Effector CD8-positive, alpha-beta T cell (primary cell): ENCODE results near the gene MED12L.

Source experiments
- DNase-seq: peaks from one replicate; lab custom pipeline; 2025; lab: John Stamatoyannopoulos, UW

MED12L gene

DNA sequence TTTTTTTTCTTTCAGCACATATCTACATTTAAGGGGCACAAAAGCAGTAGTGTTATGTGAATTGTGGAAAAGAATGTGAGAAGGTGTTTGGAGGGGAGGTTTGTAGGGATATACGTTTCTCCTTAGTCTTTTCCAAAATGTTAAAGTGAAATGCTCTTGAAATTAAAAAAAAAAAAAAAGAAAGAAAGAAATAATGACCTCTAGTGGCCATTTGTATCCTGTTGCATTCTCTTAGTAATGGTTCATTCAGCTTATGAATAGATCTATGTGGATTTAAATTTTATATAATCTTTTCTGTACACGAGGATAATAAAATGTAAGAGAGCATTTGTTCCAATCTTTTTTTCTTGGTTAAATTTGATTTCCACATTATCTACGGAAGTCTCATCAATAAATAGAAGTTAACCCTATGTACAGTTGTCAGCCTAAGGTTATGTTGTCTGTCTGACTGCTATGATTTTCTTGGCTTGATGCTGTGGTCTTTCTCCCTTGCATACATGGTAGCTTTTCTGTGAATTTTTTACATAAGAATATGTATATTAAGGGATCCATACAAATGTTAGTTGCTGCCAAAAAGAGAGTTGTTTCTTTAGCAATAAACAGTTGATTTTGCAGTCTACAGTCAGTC is 242.2 kb downstream of the MED12L start:
- no peak for DNase-seq

DNA sequence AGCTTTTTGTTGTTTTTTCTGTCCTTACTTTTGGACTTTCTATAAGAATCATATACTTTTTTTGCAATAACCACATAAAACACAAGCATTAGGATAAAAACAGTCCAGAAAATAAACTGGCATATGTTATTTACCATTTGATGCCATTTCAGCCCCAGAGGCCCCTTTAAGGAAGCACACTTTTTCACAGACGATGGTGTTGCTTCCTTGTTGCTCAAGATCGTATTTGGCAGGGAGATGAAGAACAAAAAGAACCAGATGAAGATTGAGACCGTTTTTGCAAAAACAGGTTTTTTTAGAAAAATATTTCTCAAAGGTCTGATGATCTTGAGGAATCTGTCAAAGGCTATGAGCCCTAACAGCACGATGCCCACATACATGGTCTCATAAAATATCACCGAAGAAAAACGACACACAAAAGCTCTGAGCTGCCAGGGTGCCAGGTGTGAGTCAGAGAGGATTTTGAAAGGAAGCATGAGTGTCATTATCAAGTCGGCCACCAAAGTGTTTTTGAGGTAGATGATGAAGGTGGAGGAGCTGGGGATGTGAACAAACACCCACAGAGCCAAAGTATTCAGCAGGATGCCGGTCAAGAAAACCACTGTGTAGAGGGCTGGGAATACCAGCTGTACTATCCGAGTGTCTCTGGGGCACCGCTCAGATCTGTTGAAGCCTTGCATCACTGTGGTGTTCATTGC is 243.0 kb downstream of the MED12L start:
- DNase-seq = no peak

DNA sequence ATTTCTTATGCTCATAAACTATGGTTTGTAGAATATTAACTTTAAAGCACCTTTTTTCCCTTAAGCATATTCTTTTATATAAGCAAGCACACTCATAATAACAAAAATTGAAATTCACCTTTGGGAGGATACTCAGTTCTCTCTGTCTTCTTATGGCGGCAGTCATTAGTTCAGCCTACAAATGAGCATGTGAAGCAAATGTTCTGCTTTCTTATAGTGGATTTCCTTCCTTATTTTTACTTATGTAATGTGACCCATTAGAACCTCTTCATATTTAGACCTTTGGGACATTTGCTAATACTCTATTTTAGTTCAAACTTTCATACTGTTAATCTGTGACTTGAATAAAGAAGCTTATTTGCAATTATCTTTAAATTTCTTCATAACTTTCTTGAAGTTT is 243.9 kb downstream of the MED12L start, which contains the start of gene P2RY13:
Gene P2RY13, minus strand, starts transcription at position 187 of the 400 bp plus-strand sequence. Its CDS starts 21 bp downstream, at position 166.
- no peak for DNase-seq

DNA sequence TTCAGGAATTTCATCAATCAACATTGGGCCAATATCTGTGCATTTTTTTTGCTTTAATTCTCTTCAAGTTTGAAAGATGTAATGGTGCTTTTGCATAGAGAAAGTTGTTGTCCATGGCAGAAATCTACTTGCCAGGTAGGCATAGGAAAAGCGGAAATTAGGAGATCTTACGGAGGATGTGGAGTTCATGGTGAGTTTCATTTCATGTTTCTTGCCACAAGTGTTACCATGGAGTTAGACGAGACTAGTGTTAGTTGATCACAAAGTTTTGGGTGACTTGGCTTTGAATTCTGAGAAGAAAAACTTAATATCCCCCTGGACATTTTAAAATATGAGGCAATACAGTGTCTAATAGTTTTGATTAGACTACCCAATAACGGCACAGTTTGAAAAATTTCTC is 244.9 kb downstream of the MED12L start:
- DNase-seq = no peak

DNA sequence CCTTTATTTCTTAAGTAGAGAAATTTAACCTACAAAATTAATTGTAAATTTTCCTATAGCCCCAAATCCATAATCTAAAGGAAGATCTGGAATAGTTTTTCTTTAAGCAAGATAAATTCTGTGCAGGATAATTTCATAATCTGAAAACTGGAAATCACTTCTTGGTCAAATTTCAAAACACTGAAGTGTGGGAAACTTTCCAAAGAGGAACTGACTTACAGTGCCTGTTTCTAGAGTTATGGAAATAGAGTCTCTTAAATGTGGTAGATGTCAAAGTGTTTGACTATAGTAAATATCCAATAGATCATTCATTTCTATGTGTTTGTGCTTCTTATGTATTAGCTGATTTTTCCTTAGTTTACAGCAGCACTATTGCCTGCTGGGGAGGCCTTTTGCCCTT is 245.4 kb downstream of the MED12L start:
- DNase-seq = no peak

DNA sequence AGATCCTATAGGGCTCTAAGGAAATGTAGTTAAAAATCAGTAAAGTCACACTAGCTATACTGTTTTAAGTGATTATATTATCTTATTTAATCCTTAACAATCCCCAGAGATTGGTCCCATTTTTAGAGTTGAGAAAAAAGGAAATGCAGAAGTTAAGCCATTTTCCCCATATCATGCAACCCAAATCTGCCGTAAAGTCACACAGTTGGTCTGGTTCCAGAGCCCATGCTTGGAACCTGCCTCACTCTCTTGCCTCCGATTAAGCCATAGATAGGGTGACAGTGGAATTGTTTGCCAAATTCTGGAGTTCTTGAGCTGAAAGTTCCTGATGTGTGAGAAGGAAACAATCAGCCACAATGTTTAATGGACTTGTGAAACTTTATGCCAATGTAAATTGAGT is 246.2 kb downstream of the MED12L start:
- no peak for DNase-seq

DNA sequence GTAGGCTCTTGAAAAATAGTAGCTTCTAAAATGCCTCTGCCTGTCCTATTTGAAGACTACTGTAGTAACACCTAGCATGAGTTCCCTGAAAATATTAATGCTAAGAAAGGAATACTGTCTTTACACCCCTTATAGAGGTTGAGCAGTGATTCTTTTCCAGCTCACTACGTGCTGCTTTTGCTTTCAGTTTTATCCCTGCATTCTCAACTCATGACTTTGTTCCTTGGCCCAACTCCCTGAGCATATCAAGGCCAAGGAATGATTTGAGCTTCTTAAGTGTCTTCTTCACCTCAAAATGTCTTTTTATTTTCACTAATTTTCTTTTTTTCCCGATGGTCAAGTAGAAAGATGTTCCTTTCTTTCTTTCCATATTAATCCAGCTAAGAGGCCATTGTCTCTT is 260.4 kb downstream of the MED12L start:
- DNase-seq = no peak

DNA sequence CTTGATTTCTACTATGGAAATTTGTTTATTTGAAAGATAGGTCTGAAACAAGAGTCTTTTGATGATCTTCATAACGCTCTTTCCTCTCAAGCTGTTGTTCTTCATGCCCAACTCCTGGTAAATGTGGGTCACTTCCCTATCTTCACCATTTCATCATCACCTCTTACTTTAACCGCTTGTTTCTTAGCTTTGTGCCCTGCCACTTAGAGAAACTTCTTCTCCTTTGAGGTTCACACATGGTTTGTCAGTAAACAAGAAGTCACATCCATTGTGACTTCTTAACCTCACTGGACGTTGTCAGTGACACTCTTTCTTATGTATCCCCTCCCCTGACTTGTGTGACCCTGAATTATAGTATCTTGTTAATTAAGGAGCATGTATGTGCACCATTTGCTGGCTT is 260.8 kb downstream of the MED12L start:
- DNase-seq = no peak

DNA sequence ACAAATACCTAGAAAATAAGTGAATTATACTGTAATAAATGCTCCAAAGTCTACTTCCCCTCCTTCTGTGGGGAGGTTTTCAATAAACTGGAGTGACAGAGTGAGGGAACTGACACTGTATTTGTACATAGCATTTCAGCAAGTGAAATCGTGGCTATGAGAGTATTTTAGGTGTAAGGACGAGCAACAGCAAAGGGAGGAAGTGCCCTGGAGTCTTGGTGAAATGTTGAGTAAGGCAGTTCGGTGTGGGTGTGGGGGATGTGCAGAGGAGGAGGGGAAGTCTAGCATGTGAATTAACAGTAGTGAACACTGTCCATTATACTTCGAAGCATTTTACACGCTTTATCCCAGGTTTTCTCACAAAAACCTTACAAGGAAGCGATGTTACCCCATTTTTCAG is 262.0 kb downstream of the MED12L start:
- DNase-seq = no peak

DNA sequence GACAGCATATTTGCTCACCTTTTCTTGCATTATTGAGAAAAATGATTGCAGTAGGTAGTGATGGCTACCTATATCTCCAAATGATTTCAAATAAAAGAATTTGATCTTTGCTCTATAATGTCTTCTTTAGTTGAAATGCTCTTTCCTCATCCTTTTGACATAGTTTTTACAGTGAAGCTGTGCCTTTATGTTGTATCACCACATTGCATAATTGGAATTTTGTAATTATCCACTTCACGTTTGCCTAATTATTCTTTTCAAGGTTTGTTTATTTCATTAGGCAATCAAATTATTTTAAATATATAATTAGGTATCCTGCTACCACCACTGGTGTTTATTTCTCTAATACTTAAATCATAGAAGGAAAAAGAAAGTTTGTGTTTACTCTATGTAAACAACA is 265.2 kb downstream of the MED12L start:
- DNase-seq = no peak

DNA sequence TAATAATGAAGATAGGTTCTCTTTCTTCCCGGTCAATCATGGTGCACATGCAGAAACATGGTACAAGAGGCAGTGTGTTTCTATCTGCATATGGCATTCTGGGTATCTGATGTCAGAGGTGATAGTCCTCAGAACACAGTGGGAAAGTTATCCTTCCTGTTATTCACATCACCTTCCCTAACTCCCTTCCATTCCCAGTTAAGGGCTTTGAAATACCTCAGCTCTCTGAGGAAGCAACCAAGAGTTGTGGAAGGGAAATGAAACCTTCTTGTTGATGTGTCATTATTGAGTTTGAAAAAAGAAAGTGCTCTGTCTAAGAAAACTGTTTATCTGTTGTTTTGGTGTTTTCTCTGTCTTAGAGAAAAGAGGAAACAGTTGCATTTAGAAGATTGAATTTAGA is 265.8 kb downstream of the MED12L start:
- no peak for DNase-seq

DNA sequence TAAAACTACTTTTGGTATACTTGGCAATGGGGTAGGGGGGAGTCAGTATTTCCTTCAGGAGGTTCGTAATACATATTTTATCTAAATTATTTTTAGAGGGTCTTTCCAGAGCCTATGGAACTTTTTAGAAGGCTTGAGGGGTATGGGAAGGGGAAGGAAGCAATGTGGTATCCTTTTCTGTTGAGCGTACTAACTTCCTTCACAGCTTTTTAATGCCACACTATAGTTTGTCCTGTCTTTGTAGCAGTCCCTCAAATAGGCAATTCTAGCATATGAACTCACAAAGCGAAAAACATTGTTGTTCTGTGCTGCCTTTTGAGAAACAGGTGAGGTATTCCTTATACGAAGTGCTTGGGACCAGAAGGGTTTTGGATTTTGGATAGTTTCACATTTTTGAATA is 266.2 kb downstream of the MED12L start:
- no peak for DNase-seq

DNA sequence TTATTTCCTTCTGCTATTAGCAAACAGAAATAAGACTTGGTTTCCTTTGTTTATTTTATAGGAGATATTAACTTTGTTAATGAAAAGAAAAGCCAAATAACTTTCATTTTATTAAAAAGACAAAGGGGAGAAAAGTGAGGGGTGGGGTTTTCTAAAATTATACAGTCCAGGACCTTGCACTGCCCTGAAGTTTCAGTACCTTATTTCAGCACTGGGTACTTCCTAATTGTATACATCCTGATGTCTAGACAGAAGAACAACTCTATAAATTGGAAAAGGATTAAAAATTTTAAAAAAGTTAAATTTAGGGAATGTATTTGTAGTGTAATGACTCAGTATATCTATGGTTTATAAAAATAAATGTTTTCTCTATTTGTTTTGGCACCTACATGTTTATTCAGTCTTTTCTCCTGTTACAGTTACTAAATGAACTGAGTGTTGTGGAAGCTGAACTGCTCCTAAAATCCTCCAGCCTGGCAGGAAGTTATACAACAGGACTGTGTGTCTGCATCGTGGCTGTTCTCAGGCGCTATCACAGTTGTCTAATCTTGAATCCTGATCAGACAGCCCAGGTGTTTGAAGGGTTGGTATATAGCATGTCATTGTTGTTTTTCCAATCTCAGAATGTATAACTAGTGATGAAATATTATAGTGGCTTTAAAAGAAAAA is 271.5 kb downstream of the MED12L start:
- no peak for DNase-seq

DNA sequence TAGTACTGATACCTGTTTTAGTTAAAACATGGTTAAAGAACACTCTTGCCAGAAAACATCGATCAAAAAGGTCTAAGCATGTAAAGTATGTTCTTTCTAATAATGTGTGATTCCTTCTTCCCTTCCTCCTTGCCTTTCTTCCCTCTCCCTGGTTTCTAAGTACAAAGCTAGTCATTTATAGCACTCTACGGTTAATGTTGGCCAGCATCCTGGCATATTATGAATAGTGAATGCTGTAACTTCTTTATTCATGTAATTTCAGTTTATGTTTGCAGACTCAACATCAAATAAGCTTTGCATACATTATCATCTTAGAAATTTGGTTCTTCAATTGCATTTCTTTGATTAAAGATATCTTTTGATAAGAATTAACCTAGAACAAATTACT is 272.0 kb downstream of the MED12L start:
- no peak for DNase-seq

DNA sequence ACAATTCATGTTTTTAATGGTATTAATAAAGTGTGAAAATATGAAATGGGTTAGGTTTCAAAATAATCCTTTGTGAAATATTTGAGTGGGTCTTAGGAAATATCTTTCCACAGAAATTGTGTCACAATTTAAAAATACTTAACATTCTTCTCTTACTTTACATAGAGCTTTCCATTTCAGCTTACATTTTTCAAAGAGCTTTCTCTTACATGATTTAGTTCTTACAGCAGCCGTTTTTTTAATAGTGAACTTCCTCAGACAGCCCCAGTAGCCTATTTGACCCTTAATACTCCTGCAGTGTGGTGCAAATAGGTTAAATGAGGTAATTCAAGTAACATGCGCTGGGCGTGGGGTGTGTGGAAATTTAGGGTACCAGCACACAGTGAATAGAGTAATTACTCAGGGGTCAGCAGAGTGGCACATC is 277.3 kb downstream of the MED12L start:
- DNase-seq = no peak

DNA sequence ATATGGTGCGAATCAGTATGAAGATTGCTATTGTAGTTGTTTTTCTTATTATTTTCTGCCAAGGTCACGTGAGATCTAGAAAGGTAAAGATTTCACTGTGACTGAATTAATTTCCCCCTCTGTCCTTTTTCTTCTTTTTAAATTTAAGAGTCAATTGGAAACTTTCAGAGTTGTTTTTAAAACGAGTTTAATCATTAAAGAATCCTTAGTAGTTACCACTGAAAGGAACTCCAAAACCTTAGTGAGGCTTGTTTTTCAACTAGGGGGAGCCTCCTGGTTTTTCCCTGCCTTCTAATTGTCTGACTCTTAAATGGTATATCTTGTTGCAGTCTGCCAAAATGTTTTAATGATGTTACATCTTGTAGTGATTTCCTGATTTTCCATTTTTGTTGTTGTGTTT is 281.5 kb downstream of the MED12L start:
- DNase-seq = no peak

DNA sequence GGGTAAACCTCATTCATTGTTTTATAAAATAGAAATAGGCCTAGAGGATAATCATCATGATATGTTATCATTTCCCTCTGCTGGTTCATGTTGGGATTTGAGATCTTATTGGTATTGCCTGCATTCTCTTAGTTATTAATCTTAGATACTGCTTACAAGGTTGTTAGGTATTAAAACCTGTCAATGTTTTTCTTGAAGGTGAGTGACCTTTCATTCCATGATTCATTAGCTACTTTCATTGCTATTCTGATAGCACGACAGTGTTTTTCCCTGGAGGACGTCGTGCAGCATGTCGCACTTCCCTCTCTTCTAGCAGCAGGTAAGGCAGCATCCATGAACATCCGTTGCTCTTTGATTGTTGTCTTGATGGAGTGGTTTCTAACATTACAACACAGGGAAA is 282.0 kb downstream of the MED12L start:
- no peak for DNase-seq

DNA sequence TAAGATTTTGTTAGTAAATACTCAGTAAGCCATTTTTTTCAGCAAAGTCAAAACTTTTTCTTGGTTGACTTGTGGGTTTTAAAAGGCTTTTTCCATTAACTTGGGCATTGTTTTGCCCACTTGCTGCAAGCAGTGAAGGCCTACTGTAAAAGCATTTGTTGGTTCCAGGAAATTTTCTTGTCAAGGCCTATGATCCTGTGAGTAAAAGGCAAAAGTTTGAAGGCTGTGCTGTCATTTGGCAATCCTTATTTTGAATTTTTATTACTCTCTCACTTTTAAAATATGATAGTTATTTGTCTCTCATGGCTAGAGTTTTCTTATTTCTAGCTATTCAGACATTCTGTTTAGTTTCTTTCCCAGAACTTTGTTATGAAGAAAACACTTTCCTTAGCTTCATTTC is 286.1 kb downstream of the MED12L start:
- no peak for DNase-seq

DNA sequence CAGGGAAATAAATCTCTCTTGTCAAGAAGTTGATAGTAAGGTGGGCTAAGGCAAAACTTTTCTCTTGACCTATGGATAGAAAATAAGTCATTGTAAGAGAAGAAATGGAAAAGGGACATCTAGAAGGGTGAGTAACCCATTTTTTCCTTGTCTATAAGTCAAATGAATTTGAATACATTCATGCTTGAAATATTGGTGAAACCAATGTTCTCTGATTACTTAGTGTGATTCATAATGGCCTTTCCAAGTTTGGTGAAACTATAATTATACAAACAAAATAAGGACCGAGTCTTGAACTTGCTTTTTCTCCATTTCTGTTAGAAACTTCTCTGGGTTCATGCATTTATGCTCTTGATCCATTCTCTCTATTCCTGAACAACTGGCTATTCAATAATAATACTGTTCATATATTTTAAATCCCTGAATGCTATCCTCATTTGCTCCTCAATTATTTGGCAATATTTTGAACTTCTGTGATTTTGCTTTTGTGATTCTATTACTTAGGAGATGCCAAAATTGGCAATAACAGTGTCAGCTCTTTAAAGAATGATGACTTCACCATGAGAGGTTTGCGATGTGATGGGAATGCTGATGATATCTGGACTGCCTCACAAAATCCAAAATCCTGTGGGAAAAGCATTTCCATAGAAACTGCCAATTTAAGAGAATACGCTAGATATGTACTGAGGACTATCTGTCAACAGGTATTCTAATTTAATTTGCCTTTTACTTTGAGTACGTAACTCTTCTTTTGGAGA is 286.8 kb downstream of the MED12L start:
- DNase-seq = no peak

DNA sequence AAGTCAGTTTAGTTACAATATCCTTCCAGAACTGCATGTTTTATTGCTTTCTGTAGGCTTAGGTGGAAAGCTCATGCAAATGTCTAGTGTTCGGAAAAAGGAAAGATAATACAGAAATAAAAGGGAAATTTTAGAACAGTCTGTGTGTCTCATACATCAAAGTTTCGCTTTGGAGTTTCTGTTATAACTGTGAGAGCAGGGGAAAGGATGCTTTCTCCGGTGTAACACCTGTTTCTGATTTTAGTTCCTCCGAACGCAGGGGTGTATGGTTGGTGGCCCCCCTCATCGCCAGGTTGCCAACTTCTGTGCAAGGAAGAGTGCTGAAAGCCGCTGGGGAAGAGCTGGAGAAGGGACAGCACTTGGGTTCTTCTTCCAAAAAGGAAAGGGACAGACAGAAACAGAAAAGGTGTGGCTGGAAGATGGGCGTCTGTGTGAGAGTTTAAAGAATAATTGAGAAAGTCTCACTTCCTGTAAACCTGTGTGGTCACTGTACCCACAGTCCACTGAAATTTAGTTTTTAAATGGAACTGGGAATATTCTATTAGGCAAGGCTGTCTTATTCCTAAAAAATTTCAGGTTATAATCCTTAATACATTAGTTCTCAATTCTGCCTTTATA is 292.4 kb downstream of the MED12L start:
- no peak for DNase-seq

DNA sequence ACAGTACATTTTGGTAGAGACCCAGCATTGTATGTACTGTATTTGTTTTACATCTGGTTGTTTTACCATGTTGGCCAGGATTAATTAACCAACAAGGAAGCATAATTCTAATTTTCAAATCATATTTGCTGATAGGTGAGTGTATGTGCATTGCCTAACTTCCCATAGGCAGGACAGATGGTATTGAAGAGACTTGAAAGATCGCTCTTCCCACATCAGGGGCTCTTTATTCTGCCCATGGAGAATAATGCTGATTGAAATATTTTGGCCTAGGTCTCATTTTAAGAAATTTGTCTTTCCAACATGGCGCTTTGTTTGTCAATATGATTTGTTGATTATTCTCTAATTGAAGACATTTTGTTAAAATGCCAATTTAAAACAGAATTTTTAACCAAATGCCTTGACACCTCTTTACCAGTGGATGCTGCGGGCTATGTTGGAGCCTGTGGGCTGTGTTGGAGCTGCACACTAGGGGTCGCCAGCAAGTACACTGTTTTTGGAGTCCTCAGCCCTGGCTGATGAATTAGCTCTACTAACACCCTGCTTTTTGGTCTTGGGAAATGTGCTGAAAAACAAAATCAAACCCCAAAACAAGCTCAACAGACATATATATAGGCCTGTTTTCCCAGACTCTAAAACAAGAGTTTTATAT is 293.7 kb downstream of the MED12L start:
- no peak for DNase-seq

DNA sequence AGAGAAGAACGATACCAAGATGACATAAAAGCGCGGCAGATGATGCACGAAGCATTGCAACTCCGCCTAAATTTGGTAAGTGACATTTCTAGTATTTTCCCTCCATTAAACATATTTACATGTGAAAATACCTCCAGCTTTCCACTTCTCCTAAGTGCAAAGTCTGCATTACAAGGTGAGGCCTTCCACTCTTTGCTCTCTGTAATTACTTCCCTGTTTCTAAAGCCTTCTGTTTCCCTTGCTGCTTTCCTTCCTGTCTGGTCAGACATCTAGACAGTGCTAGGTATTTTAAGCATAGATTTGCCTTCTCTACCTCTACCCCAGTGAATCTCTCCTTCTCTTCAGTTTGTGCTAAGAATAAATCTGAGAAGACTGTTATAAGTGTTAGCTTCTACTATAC is 297.2 kb downstream of the MED12L start:
- DNase-seq = no peak
